NCI-H1048 (cell line): ENCODE data around the gene ADM5.
"Not testable (repeated sequence)": the region's sequence is repeated elsewhere in the genome, so short reads cannot be mapped to it uniquely, and the experiment has no call there.

Source experiments
- DNase-seq: peaks from one replicate; lab custom pipeline; 2025; lab: John Stamatoyannopoulos, UW

The ADM5 gene

GRCh38 chr19:49701271-49701786 lies 11.9 kb downstream of the ADM5 start:
- no peak for DNase-seq

- no peak for DNase-seq
Observed at GRCh38 chr19:49704888-49705642, 15.7 kb downstream of the ADM5 start.

GRCh38 chr19:49705919-49706318 lies 16.5 kb downstream of the ADM5 start:
- no peak for DNase-seq

DNA sequence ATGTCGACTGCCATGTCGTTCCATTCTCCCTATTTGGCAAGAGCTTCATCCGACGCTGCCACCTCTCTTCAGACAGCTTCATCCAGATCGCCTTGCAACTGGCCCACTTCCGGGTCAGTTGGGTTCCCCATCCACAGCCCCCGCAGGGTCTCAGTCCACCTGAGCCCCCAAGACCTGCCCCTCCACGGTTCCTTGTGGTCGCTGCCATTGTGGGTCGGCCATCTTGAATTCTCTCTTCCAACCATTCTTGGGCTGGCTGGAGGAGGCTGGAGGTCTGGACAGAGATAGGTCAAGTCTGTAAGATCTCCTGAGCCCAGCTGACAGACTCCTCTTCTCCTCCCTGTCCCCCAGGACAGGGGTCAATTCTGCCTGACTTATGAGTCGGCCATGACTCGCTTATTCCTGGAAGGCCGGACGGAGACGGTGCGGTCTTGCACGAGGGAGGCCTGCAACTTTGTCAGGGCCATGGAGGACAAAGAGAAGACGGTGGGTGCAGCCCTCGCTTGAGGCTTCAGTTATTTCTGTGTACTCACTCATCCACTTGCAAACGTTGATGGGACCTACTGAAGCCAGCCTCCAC lies 21.1 kb downstream of the ADM5 start:
- DNase-seq: no peak

DNA sequence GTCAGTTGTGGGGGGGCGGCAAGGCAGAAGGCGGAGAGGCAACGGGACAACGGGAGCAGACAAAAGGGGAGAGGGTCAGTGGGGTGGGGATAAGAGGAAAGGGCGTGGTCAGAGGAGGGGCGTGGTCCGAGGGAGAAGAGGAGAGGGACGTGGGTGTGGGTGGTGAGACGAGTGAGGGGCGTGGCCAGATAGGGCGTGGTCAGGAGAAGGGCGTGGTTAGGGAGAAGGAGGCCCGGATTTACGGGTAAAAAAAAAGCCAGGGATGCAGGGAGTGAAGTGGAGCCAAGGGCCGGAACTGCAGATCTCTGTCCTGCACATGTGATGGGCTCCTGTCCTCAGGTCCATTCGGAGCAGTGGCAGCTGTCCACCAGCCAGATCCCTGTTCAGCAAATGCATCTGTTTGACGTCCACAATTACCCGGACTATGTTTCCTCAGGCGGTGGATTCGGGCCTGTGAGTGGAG lies 23.0 kb downstream of the ADM5 start:
- DNase-seq: peak; percentile 24

- DNase-seq: no peak
Observed at GRCh38 chr19:49713236-49713845, 23.9 kb downstream of the ADM5 start.

DNA sequence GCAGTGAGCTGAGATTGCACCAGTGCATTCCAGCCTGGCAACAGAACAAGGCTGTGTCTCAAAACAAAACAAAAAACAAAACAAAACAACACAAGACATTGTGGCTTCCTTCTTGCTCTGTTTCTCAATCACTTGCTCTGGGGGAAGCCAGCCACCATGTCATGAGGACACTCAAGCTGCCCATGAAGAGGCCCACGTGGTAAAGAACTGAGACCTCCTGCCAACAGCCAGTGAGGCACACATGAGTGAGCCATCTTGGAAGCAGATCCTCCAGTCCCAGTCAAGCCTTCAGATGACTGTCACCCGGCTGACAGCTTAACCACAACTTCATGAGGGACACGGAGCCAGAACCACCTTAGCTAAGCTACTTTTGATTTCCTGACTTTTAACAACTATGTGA lies 26.8 kb downstream of the ADM5 start:
- DNase-seq: no peak

DNA sequence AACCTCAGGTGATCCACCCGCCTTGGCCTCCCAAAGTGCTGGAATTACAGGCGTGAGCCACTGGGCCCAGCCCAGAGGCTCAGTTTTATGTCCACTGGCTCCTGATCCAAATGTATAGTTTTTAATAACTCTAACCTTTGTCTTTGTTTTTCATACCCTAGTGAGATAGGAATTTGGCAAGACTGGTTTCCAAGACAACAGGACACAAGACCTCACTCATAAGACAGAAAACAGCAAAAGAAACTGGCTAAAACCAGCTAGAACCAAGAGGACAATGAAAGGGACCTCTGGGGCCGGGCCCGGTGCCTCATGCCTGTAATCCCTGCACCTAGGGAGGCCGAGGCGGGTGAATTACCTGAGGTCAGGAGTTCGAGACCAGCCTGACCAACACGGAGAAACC lies 29.1 kb downstream of the ADM5 start:
- no peak for DNase-seq

DNA sequence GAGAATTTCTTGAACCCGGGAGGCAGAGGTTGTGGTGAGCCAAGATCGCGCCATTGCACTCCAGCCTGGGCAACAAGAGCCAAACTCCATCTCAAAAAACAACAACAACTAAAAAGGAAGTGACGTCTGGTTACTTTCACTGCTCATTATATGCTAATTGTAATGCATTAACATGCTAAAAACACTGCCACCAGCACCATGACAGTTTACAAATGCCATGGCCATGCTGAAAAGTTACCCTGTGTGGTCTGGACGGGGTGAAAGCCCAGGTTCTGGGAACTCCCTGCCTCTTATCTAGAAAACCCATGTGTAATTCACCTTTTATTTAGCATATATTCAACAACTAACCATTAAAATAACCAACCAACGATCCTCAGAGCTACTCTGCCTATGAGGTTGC lies 29.6 kb downstream of the ADM5 start:
- no peak for DNase-seq

- DNase-seq: not testable (repeated sequence)
Observed at GRCh38 chr19:49719420-49719819, 30.0 kb downstream of the ADM5 start.

DNA sequence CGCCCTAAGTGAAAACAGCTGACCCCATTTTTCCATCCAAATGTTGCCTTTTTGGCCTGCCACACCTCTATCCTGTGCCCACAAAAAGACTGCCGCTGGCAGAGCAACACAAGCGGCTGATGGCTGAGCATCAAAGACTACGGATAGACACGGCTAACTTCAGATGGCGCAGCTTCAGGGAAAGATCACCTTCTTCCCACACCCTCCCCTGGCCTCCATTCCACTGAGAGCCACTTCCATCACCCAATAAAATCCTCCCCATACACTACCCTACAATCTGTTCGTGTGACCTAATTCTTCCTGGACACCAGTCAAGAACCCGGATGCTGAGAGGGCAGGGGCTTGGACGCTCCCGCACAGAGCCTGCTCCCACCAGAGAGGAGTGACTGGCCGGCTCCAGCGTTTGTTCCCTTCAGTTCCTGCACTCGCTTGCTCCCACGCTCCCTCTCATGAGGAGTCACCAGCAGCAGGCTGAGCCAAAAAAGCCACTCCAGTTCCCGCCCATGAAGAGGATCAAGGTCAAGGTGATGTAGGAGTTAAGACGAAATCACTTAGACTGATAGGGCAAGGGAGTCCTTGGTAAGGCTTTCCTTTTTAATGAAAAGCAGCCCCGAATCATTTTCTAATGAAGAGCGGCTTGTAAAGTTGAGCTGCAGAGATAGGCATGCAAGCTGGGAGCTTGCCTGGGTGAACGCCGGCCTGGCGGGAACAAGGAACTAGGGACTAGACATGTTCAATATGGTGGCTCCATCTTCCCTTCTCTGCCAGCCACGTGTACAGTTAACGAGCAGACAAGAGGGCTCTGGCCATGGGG lies 38.0 kb downstream of the ADM5 start:
- no peak for DNase-seq

DNA sequence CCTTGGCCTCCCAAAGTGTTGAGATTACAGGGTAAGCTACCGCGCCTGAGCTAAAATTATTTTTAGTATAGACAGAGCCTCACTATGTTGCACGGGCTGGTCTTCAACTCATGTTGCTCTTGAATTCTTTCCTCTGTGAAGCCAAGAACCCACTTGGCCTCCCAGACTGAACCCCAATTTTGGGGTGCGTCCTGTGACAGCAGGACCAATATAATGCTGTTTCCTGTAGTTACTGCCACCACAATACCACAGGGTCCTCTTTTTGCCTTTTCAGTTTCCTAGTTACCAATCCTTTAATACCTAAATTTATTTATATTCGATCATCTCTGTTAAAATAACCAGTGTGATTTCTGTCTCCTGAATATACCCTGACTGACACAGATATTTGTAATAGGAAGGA lies 40.8 kb downstream of the ADM5 start:
- DNase-seq: no peak

- DNase-seq: no peak
Observed at GRCh38 chr19:49738268-49738667, 48.9 kb downstream of the ADM5 start.

- DNase-seq: no peak
Observed at GRCh38 chr19:49739098-49739497, 49.7 kb downstream of the ADM5 start.

DNA sequence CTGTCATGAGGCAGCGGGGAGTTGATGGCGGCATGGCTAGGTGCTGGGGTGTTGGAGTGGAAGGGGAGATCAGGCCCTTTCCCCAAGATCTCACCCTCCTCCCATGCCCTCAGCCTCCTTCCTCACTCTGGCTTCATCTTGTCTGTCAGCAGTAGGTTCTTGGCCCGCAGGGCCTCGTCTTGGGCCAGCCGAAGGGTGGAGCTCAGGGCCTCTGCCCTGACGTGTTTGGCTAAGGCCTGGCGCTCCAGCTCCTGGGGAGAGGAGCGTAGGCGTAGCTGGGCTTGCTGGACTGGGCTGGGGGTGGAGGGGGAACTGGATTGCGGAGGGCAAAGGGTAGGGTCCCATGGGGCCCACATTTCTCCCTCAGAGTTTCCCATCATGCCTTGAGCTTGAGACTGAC lies 50.5 kb downstream of the ADM5 start:
- DNase-seq: no peak
